Karpas-422 (cell line): ENCODE results near the gene WDR64. TPM values are rescaled to one million over a fixed set of nuclear protein-coding genes. Genes with fewer than 3 reads are reported as not detected.

Experiments
- DNase-seq: peaks from one replicate; pipeline ENCODE4 v3.0.0-alpha.2; 2015
- H2AFZ ChIP-seq: fragments of 200-600 bp; sonication (generic); 2 replicates; pipeline ENCODE4 v1.6.1; 2014; ENCODE audit warnings: antibody characterized with exemption, low read length, mixed read lengths
- H3K27ac ChIP-seq: fragments of 200-600 bp; sonication (generic); 2 replicates; pipeline ENCODE4 v1.5.1; 2014; ENCODE audit warnings: mild to moderate bottlenecking, low read length, moderate library complexity
- H3K27me3 ChIP-seq: fragments of 200-600 bp; sonication (generic); 2 replicates; pipeline ENCODE4 v1.6.1; 2014; ENCODE audit warnings: low read length, mixed read lengths
- H3K36me3 ChIP-seq: fragments of 200-600 bp; sonication (generic); 2 replicates; pipeline ENCODE4 v1.6.1; 2014; ENCODE audit warnings: low read length, mixed read lengths; ENCODE audit not compliant: insufficient read depth
- H3K4me1 ChIP-seq: fragments of 200-600 bp; sonication (generic); 2 replicates; pipeline ENCODE4 v1.6.1; 2014; ENCODE audit warnings: mild to moderate bottlenecking, low read length, mixed read lengths
- H3K4me2 ChIP-seq: fragments of 200-600 bp; sonication (generic); 2 replicates; pipeline ENCODE4 v1.6.1; 2014; ENCODE audit warnings: low read length, low read depth, mild to moderate bottlenecking; ENCODE audit not compliant: poor library complexity, severe bottlenecking
- H3K4me3 ChIP-seq: fragments of 200-600 bp; sonication (generic); 2 replicates; pipeline ENCODE4 v1.5.1; 2014; ENCODE audit warnings: mild to moderate bottlenecking, antibody characterized with exemption, low read length, mixed read lengths
- H3K79me2 ChIP-seq: fragments of 200-600 bp; sonication (generic); 2 replicates; pipeline ENCODE4 v1.6.1; 2014; ENCODE audit warnings: mild to moderate bottlenecking, low read length, mixed read lengths
- H3K9ac ChIP-seq: fragments of 200-600 bp; sonication (generic); 2 replicates; pipeline ENCODE4 v1.6.0; 2014; ENCODE audit warnings: low read length
- H3K9me2 ChIP-seq: fragments of 200-600 bp; sonication (generic), shearing (Covaris generic); replicated peaks from 2 replicates; pipeline ENCODE4 v1.6.0; 2014; ENCODE audit warnings: mild to moderate bottlenecking, low read length, moderate library complexity; ENCODE audit not compliant: insufficient read depth
- H3K9me3 ChIP-seq: fragments of 300-700, 200-600 bp; sonication (generic); 2 replicates; pipeline ENCODE4 v1.6.1; 2014; ENCODE audit warnings: low read length, mixed read lengths
- H4K20me1 ChIP-seq: fragments of 200-600 bp; sonication (generic); 2 replicates; pipeline ENCODE4 v1.6.1; 2014; ENCODE audit warnings: mild to moderate bottlenecking, antibody characterized with exemption, low read length, low read depth; ENCODE audit not compliant: insufficient read depth
- total RNA-seq: library from RNA; depleted of rRNA; stranded (reverse); fragments of >200 nt; shearing (Covaris generic); gene quantifications from 2 replicates; pipeline ENCODE4 v1.2.3, GENCODE V29; 2014; ENCODE audit warnings: low replicate concordance

WDR64 gene
- total RNA-seq, 1 experiment from 2014 or later = not detected

GRCh38 chr1:241749945-241750695 lies 98.0 kb downstream of the WDR64 start:
- no peak overlapping the region for H3K4me2 ChIP-seq
- H3K36me3 ChIP-seq = no peaks in the 10 kb centered on the region
- H3K4me3 ChIP-seq = no peak overlapping the region
- no peaks in the 10 kb centered on the region for H3K27me3 ChIP-seq
- DNase-seq = no peak
- H3K9me3 ChIP-seq = no peaks in the 10 kb centered on the region
- no peak overlapping the region for H3K9ac ChIP-seq
- no peaks in the 10 kb centered on the region for H4K20me1 ChIP-seq
- no peaks in the 10 kb centered on the region for H3K79me2 ChIP-seq
- H3K27ac ChIP-seq = no peak overlapping the region
- no peaks in the 10 kb centered on the region for H3K9me2 ChIP-seq
- H2AFZ ChIP-seq = no peak overlapping the region
- peaks cover 10% of the 10 kb centered on the region for H3K4me1 ChIP-seq

GRCh38 chr1:241751524-241751923 lies 99.4 kb downstream of the WDR64 start:
- no peak overlapping the region for H2AFZ ChIP-seq
- no peaks in the 10 kb centered on the region for H3K9me3 ChIP-seq
- H3K36me3 ChIP-seq = no peaks in the 10 kb centered on the region

GRCh38 chr1:241762713-241763339 lies 110.7 kb downstream of the WDR64 start:
- no peaks in the 10 kb centered on the region for H3K36me3 ChIP-seq
- no peaks in the 10 kb centered on the region for H3K9me3 ChIP-seq
- H2AFZ ChIP-seq = no peak overlapping the region
- H3K4me1 ChIP-seq = no peaks in the 10 kb centered on the region
- H3K27me3 ChIP-seq = no peaks in the 10 kb centered on the region
- no peak overlapping the region for H3K4me2 ChIP-seq
- DNase-seq = no peak
- H3K79me2 ChIP-seq = no peaks in the 10 kb centered on the region
- no peaks in the 10 kb centered on the region for H3K9me2 ChIP-seq
- H3K27ac ChIP-seq = no peak overlapping the region
- no peak overlapping the region for H3K9ac ChIP-seq
- H4K20me1 ChIP-seq = no peaks in the 10 kb centered on the region
- H3K4me3 ChIP-seq = no peak overlapping the region

More at GRCh38 chr1:241751524-241751923, 99.4 kb downstream of the WDR64 start:
- Histone ChIP-seq H3K4me2 (no peak overlapping the region), H3K9ac (no peak overlapping the region), H3K27ac (no peak overlapping the region), H3K27me3 (no peaks in the 10 kb centered on the region), H3K79me2 (no peaks in the 10 kb centered on the region), H3K4me3 (no peak overlapping the region), H4K20me1 (no peaks in the 10 kb centered on the region), H3K4me1 (peaks cover 4% of the 10 kb centered on the region; the same call in 1 of the 2 replicates), H3K9me2 (no peaks in the 10 kb centered on the region)
- no peak for DNase-seq

- peaks cover 11% of the 10 kb centered on the region for H3K4me1 ChIP-seq
Observed at GRCh38 chr1:241765390-241765789, 113.3 kb downstream of the WDR64 start.

GRCh38 chr1:241767737-241768136 lies 115.7 kb downstream of the WDR64 start:
- H2AFZ ChIP-seq = no peak overlapping the region
- no peak overlapping the region for H3K4me3 ChIP-seq
- no peaks in the 10 kb centered on the region for H3K27me3 ChIP-seq
- no peak for DNase-seq
- H3K9me2 ChIP-seq = no peaks in the 10 kb centered on the region
- peaks cover 11% of the 10 kb centered on the region for H3K4me1 ChIP-seq
- H3K79me2 ChIP-seq = no peaks in the 10 kb centered on the region
- H3K36me3 ChIP-seq = no peaks in the 10 kb centered on the region
- H3K9ac ChIP-seq = no peak overlapping the region
- H3K4me2 ChIP-seq = no peak overlapping the region
- no peaks in the 10 kb centered on the region for H4K20me1 ChIP-seq
- H3K27ac ChIP-seq = no peak overlapping the region
- H3K9me3 ChIP-seq = no peaks in the 10 kb centered on the region

More at GRCh38 chr1:241765390-241765789, 113.3 kb downstream of the WDR64 start:
- H3K27ac ChIP-seq = no peak overlapping the region
- no peaks in the 10 kb centered on the region for H3K79me2 ChIP-seq
- no peak overlapping the region for H3K9ac ChIP-seq
- H4K20me1 ChIP-seq = no peaks in the 10 kb centered on the region
- no peak overlapping the region for H3K4me2 ChIP-seq
- H3K4me3 ChIP-seq = no peak overlapping the region
- DNase-seq = no peak
- H2AFZ ChIP-seq = no peak overlapping the region
- H3K9me2 ChIP-seq = no peaks in the 10 kb centered on the region
- H3K27me3 ChIP-seq = no peaks in the 10 kb centered on the region
- no peaks in the 10 kb centered on the region for H3K36me3 ChIP-seq
- no peaks in the 10 kb centered on the region for H3K9me3 ChIP-seq

- peak overlapping the region; percentile 3 for H3K4me2 ChIP-seq
- no peaks in the 10 kb centered on the region for H3K9me3 ChIP-seq
- no peaks in the 10 kb centered on the region for H4K20me1 ChIP-seq
- H3K27me3 ChIP-seq = no peaks in the 10 kb centered on the region
- no peak overlapping the region for H3K27ac ChIP-seq
- no peak overlapping the region for H2AFZ ChIP-seq
- no peak overlapping the region for H3K4me3 ChIP-seq
- DNase-seq = no peak
- H3K36me3 ChIP-seq = no peaks in the 10 kb centered on the region
- no peaks in the 10 kb centered on the region for H3K9me2 ChIP-seq
- H3K79me2 ChIP-seq = no peaks in the 10 kb centered on the region
- peaks cover 11% of the 10 kb centered on the region for H3K4me1 ChIP-seq
- H3K9ac ChIP-seq = no peak overlapping the region
Observed at GRCh38 chr1:241770115-241770514, 118.0 kb downstream of the WDR64 start.

- Histone ChIP-seq H2AFZ (no peak overlapping the region), H3K27me3 (no peaks in the 10 kb centered on the region), H3K4me2 (no peak overlapping the region), H3K27ac (no peak overlapping the region), H3K4me1 (peaks cover 11% of the 10 kb centered on the region), H3K9me3 (no peaks in the 10 kb centered on the region), H3K9me2 (no peaks in the 10 kb centered on the region), H3K36me3 (no peaks in the 10 kb centered on the region), H3K9ac (no peak overlapping the region), H3K79me2 (no peaks in the 10 kb centered on the region), H4K20me1 (no peaks in the 10 kb centered on the region), H3K4me3 (no peak overlapping the region)
- DNase-seq = no peak
Observed at GRCh38 chr1:241771117-241771516, 119.0 kb downstream of the WDR64 start.

GRCh38 chr1:241772932-241773500 lies 120.9 kb downstream of the WDR64 start:
- Histone ChIP-seq H3K36me3 (no peaks in the 10 kb centered on the region), H3K27me3 (no peaks in the 10 kb centered on the region), H3K4me2 (no peak overlapping the region), H4K20me1 (no peaks in the 10 kb centered on the region), H3K9me2 (no peaks in the 10 kb centered on the region), H3K9me3 (no peaks in the 10 kb centered on the region), H3K4me3 (no peak overlapping the region), H3K9ac (no peak overlapping the region), H3K79me2 (no peaks in the 10 kb centered on the region), H2AFZ (no peak overlapping the region), H3K4me1 (peaks cover 11% of the 10 kb centered on the region), H3K27ac (no peak overlapping the region)
- DNase-seq = no peak
